HCT116 (cell line): ENCODE results near the gene AMZ1. TPM values are rescaled to one million over a fixed set of nuclear protein-coding genes. Genes with fewer than 3 reads are reported as not detected.
"Not testable (repeated sequence)": the region's sequence is repeated elsewhere in the genome, so short reads cannot be mapped to it uniquely, and the experiment has no call there.

ENCODE experiments used
- ATAC-seq: fragments of 200-7000 bp; cut with Tn5 transposase; 2 replicates; pipeline ENCODE4 v1.9.1; 2020; ENCODE audit warnings: mild to moderate bottlenecking, moderate library complexity
- BruUV-seq: library from RNA; stranded (reverse); fragments of 400-500 nt; replicated peaks from 2 replicates; lab custom pipeline; 2021; lab: Mats Ljungman, UMichigan
- CTCF ChIA-PET: fragments of 300-600 bp; sonication (Branson Sonifier 250); formaldehyde crosslinking; loops from one replicate; lab custom pipeline; 2021; ENCODE audit warnings: antibody characterized with exemption; lab: Charles Lee
- POLR2A ChIA-PET: fragments of 300-600, 350-600 bp; sonication (Branson Sonifier 250); formaldehyde crosslinking; loops from one replicate; lab custom pipeline; 2021; ENCODE audit warnings: antibody characterized with exemption; lab: Charles Lee
- RAD21 ChIA-PET, 2 experiments: fragments of 300-600 bp; sonication (Branson Sonifier 250); formaldehyde crosslinking; loops; one replicate each; lab custom pipeline; 2023; ENCODE audit warnings: low total read pairs in 2 of 2; ENCODE audit not compliant: uncharacterized antibody in 2 of 2, unreplicated experiment in 2 of 2, low non-redundant PET in 1 of 2; lab: Charles Lee
- DNase-seq: peaks from one replicate; pipeline ENCODE4 v3.0.0-alpha.2; 2010; ENCODE audit warnings: low read depth, low spot score
- H2AFZ ChIP-seq: fragments of 200-600 bp; shearing (Covaris generic), sonication (generic); 2 replicates; pipeline ENCODE4 v1.6.1; 2017; ENCODE audit warnings: low read depth, mixed run types, mixed read lengths, antibody characterized with exemption, low read length; ENCODE audit not compliant: poor library complexity, severe bottlenecking
- H3K27ac ChIP-seq: 2 replicates; pipeline ENCODE4 v1.5.1; 2012; ENCODE audit warnings: low read depth, low read length
- H3K27me3 ChIP-seq: fragments of 200-600 bp; sonication (generic); 2 replicates; pipeline ENCODE4 v1.6.1; 2016; ENCODE audit warnings: mixed run types, low read length, mixed read lengths; ENCODE audit not compliant: insufficient read depth
- H3K36me3 ChIP-seq, 2 experiments: fragments of 200-500 bp in 1 of 2; fragments of 200-600 bp in 1 of 2; sonication (Bioruptor generic) in 1 of 2; sonication (generic) in 1 of 2; 2 replicates each; pipeline versions ENCODE4 v1.5.1 to v1.6.1; 2014 to 2016; ENCODE audit warnings: low read length in 2 of 2, inconsistent platforms in 1 of 2, mixed read lengths in 1 of 2, mixed run types in 1 of 2; ENCODE audit not compliant: insufficient read depth in 2 of 2, control insufficient read depth in 1 of 2
- H3K4me1 ChIP-seq, 2 experiments: fragments of 200-600 bp in 1 of 2; sonication (generic) in 1 of 2; 2 replicates each; pipeline versions ENCODE4 v1.5.1 to v1.6.1; 2012 to 2017; ENCODE audit warnings: low read length in 2 of 2, inconsistent platforms in 1 of 2, mild to moderate bottlenecking in 1 of 2, mixed read lengths in 1 of 2, mixed run types in 1 of 2, moderate library complexity in 1 of 2; ENCODE audit not compliant: insufficient read depth in 2 of 2, control insufficient read depth in 1 of 2
- H3K4me2 ChIP-seq: fragments of 200-600 bp; sonication (generic); 2 replicates; pipeline ENCODE4 v1.6.1; 2017; ENCODE audit warnings: mixed run types, low read length, mixed read lengths
- H3K4me3 ChIP-seq, 2 experiments: fragments of 200-600 bp in 1 of 2; sonication (generic) in 1 of 2; replicated peaks in 1 of 2; 2 replicates each; pipeline ENCODE4 v1.5.1; 2011 to 2016; ENCODE audit warnings: low read length in 2 of 2, control low read depth in 1 of 2, low read depth in 1 of 2, mild to moderate bottlenecking in 1 of 2, mixed read lengths in 1 of 2, mixed run types in 1 of 2
- H3K79me2 ChIP-seq: fragments of 200-600 bp; sonication (generic); 2 replicates; pipeline ENCODE4 v1.6.1; 2017; ENCODE audit warnings: mild to moderate bottlenecking, mixed run types, low read length, moderate library complexity, mixed read lengths; ENCODE audit not compliant: insufficient read depth
- H3K9ac ChIP-seq: fragments of 200-600 bp; sonication (generic); 2 replicates; pipeline ENCODE4 v1.6.1; 2016; ENCODE audit warnings: low read length, mixed read lengths
- H3K9me2 ChIP-seq: fragments of 200-600 bp; sonication (generic), shearing (Covaris generic); 2 replicates; pipeline ENCODE4 v1.6.1; 2017; ENCODE audit warnings: mixed run types, mild to moderate bottlenecking, moderate library complexity; ENCODE audit not compliant: insufficient read depth
- H3K9me3 ChIP-seq, 2 experiments: fragments of 200-500 bp in 1 of 2; fragments of 200-600 bp in 1 of 2; sonication (Bioruptor generic) in 1 of 2; sonication (generic) in 1 of 2; 2 replicates each; pipeline ENCODE4 v1.6.1; 2014 to 2017; ENCODE audit warnings: low read length in 2 of 2, mixed read lengths in 2 of 2, inconsistent platforms in 1 of 2, low read depth in 1 of 2, mild to moderate bottlenecking in 1 of 2, mixed run types in 1 of 2, moderate library complexity in 1 of 2; ENCODE audit not compliant: control insufficient read depth in 1 of 2, insufficient read depth in 1 of 2
- H4K20me1 ChIP-seq: fragments of 200-600 bp; sonication (generic), shearing (Covaris generic); 2 replicates; pipeline ENCODE4 v1.6.1; 2017; ENCODE audit warnings: mixed run types, mild to moderate bottlenecking, moderate library complexity; ENCODE audit not compliant: insufficient read depth
- CBX3 ChIP-seq: IDR thresholded peaks from 2 replicates; pipeline ENCODE4 v1.6.1; 2012; ENCODE audit warnings: low read depth
- CEBPB ChIP-seq: IDR thresholded peaks from 2 replicates; pipeline ENCODE4 v1.6.1; 2012; ENCODE audit warnings: low read depth
- EGR1 ChIP-seq: IDR thresholded peaks from 2 replicates; pipeline ENCODE4 v1.6.1; 2012; ENCODE audit warnings: low read depth
- ELF1 ChIP-seq: IDR thresholded peaks from 2 replicates; pipeline ENCODE4 v1.6.1; 2012; ENCODE audit warnings: low read depth, borderline replicate concordance
- EZH2 ChIP-seq: fragments of 200-600 bp; sonication (generic); IDR thresholded peaks from 2 replicates; pipeline ENCODE4 v1.6.1; 2017; ENCODE audit warnings: antibody characterized with exemption, mixed run types
- EZH2phosphoT487 ChIP-seq: fragments of 200-600 bp; IDR thresholded peaks from 2 replicates; pipeline ENCODE4 v1.6.1; 2018; ENCODE audit warnings: antibody characterized with exemption, borderline replicate concordance
- FOSL1 ChIP-seq: IDR thresholded peaks from 2 replicates; pipeline ENCODE4 v1.6.1; 2012; ENCODE audit warnings: low read depth
- JUND ChIP-seq: IDR thresholded peaks from 2 replicates; pipeline ENCODE4 v1.6.1; 2012
- POLR2AphosphoS5 ChIP-seq: IDR thresholded peaks from 2 replicates; pipeline ENCODE4 v1.6.1; 2011; ENCODE audit warnings: mild to moderate bottlenecking, low read depth, low read length, moderate library complexity
- RAD21 ChIP-seq: IDR thresholded peaks from 2 replicates; pipeline ENCODE4 v1.6.1; 2012; ENCODE audit warnings: low read depth, mild to moderate bottlenecking
- SIN3A ChIP-seq: IDR thresholded peaks from 2 replicates; pipeline ENCODE4 v1.6.1; 2012; ENCODE audit warnings: low read depth
- SP1 ChIP-seq: IDR thresholded peaks from 2 replicates; pipeline ENCODE4 v1.6.1; 2012; ENCODE audit warnings: low read depth
- TCF7L2 ChIP-seq: IDR thresholded peaks from 2 replicates; pipeline ENCODE4 v1.7.0; 2011; ENCODE audit warnings: borderline replicate concordance, inconsistent platforms; ENCODE audit not compliant: insufficient read depth, insufficient read length; ENCODE audit errors: extremely low read depth
- intact Hi-C: fragments of 100-400 bp; cut with micrococcal nuclease; formaldehyde crosslinking; loops from 2 replicates; pipeline ENCODE4 v1.10.0; 2022
- total RNA-seq: library from RNA; stranded (reverse); gene quantifications from one replicate; pipeline ENCODE4 v1.2.1, GENCODE V29; 2021; ENCODE audit not compliant: unreplicated experiment
- TF ChIP-seq, protein P1 (sequence below): IDR thresholded peaks from 2 replicates; pipeline ENCODE4 v1.6.1; 2011; ENCODE audit warnings: mild to moderate bottlenecking, low read length, moderate library complexity; ENCODE audit not compliant: insufficient replicate concordance; ENCODE audit errors: extremely low read depth
- TF ChIP-seq, protein P2 (sequence below): IDR thresholded peaks from 2 replicates; pipeline ENCODE4 v1.6.1; 2012; ENCODE audit warnings: low read depth
- TF ChIP-seq, protein P3 (sequence below): IDR thresholded peaks from 2 replicates; pipeline ENCODE4 v1.6.1; 2012

AMZ1 gene
- total RNA-seq, 1 experiment from 2014 or later, result not detected

DNA sequence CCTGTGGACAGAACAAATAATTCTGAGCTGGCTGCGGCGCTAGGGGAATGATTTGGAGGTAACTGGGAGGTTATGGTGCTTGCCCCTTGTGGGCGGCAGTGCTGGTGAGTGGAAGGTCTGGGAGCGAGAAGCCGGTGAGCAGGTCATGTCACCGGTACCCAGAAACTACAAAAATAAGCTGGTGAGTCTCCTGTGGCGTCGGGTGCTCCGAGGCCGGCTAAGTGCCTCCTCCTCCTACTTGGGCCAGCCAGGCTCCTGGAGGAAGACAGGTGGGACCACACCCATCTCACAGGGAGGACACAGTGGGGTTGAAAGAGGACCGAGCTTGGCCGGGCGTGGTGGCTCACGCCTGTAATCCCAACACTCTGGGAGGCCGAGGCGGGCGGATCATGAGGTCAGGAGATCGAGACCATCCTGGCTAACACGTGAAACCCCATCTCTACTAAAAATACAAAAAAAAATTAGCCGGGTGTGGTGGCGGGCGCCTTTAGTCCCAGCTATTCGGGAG is 4.0 kb downstream of the AMZ1 start:
- H3K27me3 ChIP-seq, H3K9me2 ChIP-seq, H3K79me2 ChIP-seq, H3K9ac ChIP-seq, H3K27ac ChIP-seq, H4K20me1 ChIP-seq, intact Hi-C loops, H2AFZ ChIP-seq, BruUV-seq, POLR2A ChIA-PET, H3K4me2 ChIP-seq, RAD21 ChIA-PET, DNase-seq, H3K4me3 ChIP-seq, H3K9me3 ChIP-seq, H3K36me3 ChIP-seq, ATAC-seq: not testable (repeated sequence)
- H3K4me1 ChIP-seq, result peaks cover 10 to 23% of the 10 kb centered on the region in 2 experiments; a peak in 3 of 4 replicates
- CTCF ChIA-PET, result interaction anchor here (0.6 kb wide), 1 partner anchor 21 kb away, joined by 3 read pairs; no protein-coding TSS in a partner anchor

DNA sequence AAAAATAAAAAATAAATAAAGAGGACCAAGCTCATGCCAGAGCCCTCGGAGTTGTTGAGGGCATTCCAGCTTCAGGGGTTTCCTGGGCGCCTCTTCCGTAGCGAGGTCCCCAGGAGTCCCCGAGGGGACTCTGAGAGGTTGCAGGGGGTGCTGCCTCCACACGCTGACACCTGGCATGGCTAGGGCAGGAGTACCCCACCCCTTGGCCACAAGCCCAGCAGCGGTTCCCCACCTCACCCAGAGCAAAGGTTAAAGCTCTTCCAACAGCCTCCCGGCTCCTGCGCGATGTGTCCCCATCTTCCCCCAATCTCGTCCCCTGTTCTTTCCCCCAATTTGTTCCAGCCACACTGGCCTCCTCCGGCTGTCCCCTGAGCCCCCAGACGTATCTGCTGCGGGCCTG is 4.5 kb downstream of the AMZ1 start:
- CTCF ChIA-PET, result interaction anchor here (0.6 kb wide), 1 partner anchor 22 kb away, joined by 3 read pairs; no protein-coding TSS in a partner anchor
- Histone ChIP-seq H3K9me3 (no peaks in the 10 kb centered on the region), H3K4me2 (no peak overlapping the region), H4K20me1 (no peaks in the 10 kb centered on the region), H3K4me3 (no peak overlapping the region), H2AFZ (no peak overlapping the region), H3K9ac (no peak overlapping the region), H3K27ac (no peak overlapping the region), H3K27me3 (no peaks in the 10 kb centered on the region), H3K36me3 (no peaks in the 10 kb centered on the region), H3K4me1 (peaks cover 10 to 19% of the 10 kb centered on the region in 2 experiments; a peak in 3 of 4 replicates), H3K9me2 (no peaks in the 10 kb centered on the region), H3K79me2 (no peaks in the 10 kb centered on the region)
- TF ChIP-seq CBX3, result no peak
- TF ChIP-seq TCF7L2, result no peak
- no peak for TF ChIP-seq SP1
- TF ChIP-seq FOSL1, result no peak
- no peak for TF ChIP-seq CEBPB
- TF ChIP-seq RAD21, result no peak
- no peak for TF ChIP-seq EZH2
- no peak for TF ChIP-seq EGR1
- TF ChIP-seq JUND, result no peak
- TF ChIP-seq, protein P1, sequence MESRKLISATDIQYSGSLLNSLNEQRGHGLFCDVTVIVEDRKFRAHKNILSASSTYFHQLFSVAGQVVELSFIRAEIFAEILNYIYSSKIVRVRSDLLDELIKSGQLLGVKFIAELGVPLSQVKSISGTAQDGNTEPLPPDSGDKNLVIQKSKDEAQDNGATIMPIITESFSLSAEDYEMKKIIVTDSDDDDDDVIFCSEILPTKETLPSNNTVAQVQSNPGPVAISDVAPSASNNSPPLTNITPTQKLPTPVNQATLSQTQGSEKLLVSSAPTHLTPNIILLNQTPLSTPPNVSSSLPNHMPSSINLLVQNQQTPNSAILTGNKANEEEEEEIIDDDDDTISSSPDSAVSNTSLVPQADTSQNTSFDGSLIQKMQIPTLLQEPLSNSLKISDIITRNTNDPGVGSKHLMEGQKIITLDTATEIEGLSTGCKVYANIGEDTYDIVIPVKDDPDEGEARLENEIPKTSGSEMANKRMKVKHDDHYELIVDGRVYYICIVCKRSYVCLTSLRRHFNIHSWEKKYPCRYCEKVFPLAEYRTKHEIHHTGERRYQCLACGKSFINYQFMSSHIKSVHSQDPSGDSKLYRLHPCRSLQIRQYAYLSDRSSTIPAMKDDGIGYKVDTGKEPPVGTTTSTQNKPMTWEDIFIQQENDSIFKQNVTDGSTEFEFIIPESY, result no peak
- TF ChIP-seq, protein P2, sequence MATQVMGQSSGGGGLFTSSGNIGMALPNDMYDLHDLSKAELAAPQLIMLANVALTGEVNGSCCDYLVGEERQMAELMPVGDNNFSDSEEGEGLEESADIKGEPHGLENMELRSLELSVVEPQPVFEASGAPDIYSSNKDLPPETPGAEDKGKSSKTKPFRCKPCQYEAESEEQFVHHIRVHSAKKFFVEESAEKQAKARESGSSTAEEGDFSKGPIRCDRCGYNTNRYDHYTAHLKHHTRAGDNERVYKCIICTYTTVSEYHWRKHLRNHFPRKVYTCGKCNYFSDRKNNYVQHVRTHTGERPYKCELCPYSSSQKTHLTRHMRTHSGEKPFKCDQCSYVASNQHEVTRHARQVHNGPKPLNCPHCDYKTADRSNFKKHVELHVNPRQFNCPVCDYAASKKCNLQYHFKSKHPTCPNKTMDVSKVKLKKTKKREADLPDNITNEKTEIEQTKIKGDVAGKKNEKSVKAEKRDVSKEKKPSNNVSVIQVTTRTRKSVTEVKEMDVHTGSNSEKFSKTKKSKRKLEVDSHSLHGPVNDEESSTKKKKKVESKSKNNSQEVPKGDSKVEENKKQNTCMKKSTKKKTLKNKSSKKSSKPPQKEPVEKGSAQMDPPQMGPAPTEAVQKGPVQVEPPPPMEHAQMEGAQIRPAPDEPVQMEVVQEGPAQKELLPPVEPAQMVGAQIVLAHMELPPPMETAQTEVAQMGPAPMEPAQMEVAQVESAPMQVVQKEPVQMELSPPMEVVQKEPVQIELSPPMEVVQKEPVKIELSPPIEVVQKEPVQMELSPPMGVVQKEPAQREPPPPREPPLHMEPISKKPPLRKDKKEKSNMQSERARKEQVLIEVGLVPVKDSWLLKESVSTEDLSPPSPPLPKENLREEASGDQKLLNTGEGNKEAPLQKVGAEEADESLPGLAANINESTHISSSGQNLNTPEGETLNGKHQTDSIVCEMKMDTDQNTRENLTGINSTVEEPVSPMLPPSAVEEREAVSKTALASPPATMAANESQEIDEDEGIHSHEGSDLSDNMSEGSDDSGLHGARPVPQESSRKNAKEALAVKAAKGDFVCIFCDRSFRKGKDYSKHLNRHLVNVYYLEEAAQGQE, result no peak
- TF ChIP-seq ELF1, result no peak
- TF ChIP-seq, protein P3, sequence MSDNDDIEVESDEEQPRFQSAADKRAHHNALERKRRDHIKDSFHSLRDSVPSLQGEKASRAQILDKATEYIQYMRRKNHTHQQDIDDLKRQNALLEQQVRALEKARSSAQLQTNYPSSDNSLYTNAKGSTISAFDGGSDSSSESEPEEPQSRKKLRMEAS, result no peak
- no peak for TF ChIP-seq SIN3A
- no peak for TF ChIP-seq POLR2AphosphoS5
- no peak for TF ChIP-seq EZH2phosphoT487
- ATAC-seq (no peak), DNase-seq (no peak)
- POLR2A ChIA-PET, result no interaction called here
- intact Hi-C loops, result no loop called here
- no TSS peak for BruUV-seq
- RAD21 ChIA-PET, result no interaction called here
